ENCODE data around the gene GATAD2A.

GATAD2A gene

GRCh38 chr19:19439176-19439482 is 33.7 kb downstream of the GATAD2A start:
- H3K36me3 Mint-ChIP-seq: peaks cover 24 to 37% of the 10 kb centered on the region in 2 donors
- no peaks in the 10 kb centered on the region for H3K27me3 Mint-ChIP-seq
- no peak overlapping the region for H3K4me3 Mint-ChIP-seq
- peak overlapping the region; percentile 60 for H3K27ac Mint-ChIP-seq
- peaks cover 43 to 68% of the 10 kb centered on the region in 2 donors for H3K4me1 Mint-ChIP-seq
- ATAC-seq (replicated peaks) (no peak), DNase-seq (no peak)
- peaks cover 0 to 2% of the 10 kb centered on the region in 2 donors for H3K9me3 Mint-ChIP-seq

DNA sequence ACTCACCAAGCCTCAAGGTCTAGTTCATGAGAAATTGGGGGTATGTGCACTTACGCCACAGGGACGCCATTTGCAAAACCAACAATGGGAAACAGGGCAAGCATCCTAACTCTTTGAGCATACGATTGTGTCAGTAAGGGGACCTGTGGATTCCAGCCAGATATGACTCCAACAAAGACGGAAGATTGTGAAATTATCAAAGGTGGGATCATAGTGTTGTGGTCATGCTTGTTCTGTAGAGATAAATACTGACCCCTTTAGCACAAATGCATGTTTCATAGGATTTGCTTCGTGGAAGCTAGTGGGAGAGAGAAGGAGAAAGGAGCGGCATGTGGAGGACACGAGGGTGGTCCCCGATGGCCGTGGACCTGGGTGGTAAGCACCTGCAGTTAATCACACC is 37.8 kb downstream of the GATAD2A start:
- Mint-ChIP-seq H3K27me3 (no peaks in the 10 kb centered on the region), H3K9me3 (peaks cover 3 to 5% of the 10 kb centered on the region in 2 donors), H3K27ac (peak overlapping the region; percentile 1), H3K4me1 (peaks cover 51 to 85% of the 10 kb centered on the region in 2 donors), H3K36me3 (peaks cover 37 to 50% of the 10 kb centered on the region in 2 donors), H3K4me3 (no peak overlapping the region)
- ATAC-seq (replicated peaks) (no peak), DNase-seq (no peak)

GRCh38 chr19:19443902-19444680 is 38.6 kb downstream of the GATAD2A start:
- Mint-ChIP-seq H3K4me3 (peak overlapping the region in 1 of 2 donors; percentile 49), H3K4me1 (peaks cover 46 to 85% of the 10 kb centered on the region in 2 donors), H3K9me3 (peaks cover 3 to 5% of the 10 kb centered on the region in 2 donors), H3K36me3 (peaks cover 34 to 47% of the 10 kb centered on the region in 2 donors), H3K27me3 (no peaks in the 10 kb centered on the region), H3K27ac (peak overlapping the region; percentile 95)
- no peak for DNase-seq
- ATAC-seq (replicated peaks): peak; percentile 30 to 46

- DNase-seq (no peak), ATAC-seq (replicated peaks) (peak; percentile 75 to 82)
- H3K27ac Mint-ChIP-seq: peak overlapping the region; percentile 95
- H3K4me1 Mint-ChIP-seq: peaks cover 46 to 79% of the 10 kb centered on the region in 2 donors
- H3K27me3 Mint-ChIP-seq: no peaks in the 10 kb centered on the region
- H3K36me3 Mint-ChIP-seq: peaks cover 34 to 43% of the 10 kb centered on the region in 2 donors
- H3K9me3 Mint-ChIP-seq: peaks cover 3 to 5% of the 10 kb centered on the region in 2 donors
- peak overlapping the region in 1 of 2 donors; percentile 49 for H3K4me3 Mint-ChIP-seq
Measured at GRCh38 chr19:19444681-19445155, 39.2 kb downstream of the GATAD2A start.

DNA sequence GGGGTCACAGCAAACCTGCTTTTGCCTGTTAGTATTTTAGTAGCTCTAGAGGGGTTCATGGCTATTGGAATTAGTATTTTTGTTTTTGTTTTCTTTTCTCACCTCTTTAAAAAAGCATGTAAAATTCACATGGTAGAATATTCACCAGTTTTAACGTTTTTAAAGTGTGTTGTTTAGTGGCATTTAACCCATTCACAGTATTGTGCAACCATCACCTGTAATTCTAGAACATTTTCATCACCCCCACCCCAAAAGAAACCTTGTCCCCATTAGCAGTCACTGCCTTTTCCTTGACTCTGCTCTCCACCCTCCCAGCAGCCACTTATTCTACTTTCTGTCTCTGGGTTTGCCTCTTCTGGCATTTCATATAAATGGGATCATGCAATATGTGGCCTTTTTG is 39.8 kb downstream of the GATAD2A start:
- Mint-ChIP-seq H3K27me3 (no peaks in the 10 kb centered on the region), H3K36me3 (peaks cover 33 to 40% of the 10 kb centered on the region in 2 donors), H3K4me1 (peaks cover 43 to 77% of the 10 kb centered on the region in 2 donors), H3K9me3 (peaks cover 3 to 5% of the 10 kb centered on the region in 2 donors), H3K27ac (peak overlapping the region; percentile 90), H3K4me3 (no peak overlapping the region)
- DNase-seq (no peak), ATAC-seq (replicated peaks) (no peak)

- no peak for DNase-seq
- peaks cover 3 to 5% of the 10 kb centered on the region in 2 donors for H3K9me3 Mint-ChIP-seq
- H3K27ac Mint-ChIP-seq: peak overlapping the region; percentile 38
- H3K36me3 Mint-ChIP-seq: peaks cover 32 to 37% of the 10 kb centered on the region in 2 donors
- H3K4me3 Mint-ChIP-seq: peak overlapping the region; percentile 7 to 74
- H3K27me3 Mint-ChIP-seq: no peaks in the 10 kb centered on the region
- peak; percentile 64 to 69 for ATAC-seq (replicated peaks)
- H3K4me1 Mint-ChIP-seq: peaks cover 42 to 71% of the 10 kb centered on the region in 2 donors
Measured at GRCh38 chr19:19445911-19446361, 40.5 kb downstream of the GATAD2A start.

GRCh38 chr19:19446655-19447437 is 41.4 kb downstream of the GATAD2A start:
- ATAC-seq (replicated peaks) (no peak), DNase-seq (no peak)
- peaks cover 3 to 5% of the 10 kb centered on the region in 2 donors for H3K9me3 Mint-ChIP-seq
- peaks cover 28 to 35% of the 10 kb centered on the region in 2 donors for H3K36me3 Mint-ChIP-seq
- no peak overlapping the region for H3K4me3 Mint-ChIP-seq
- peak overlapping the region; percentile 28 for H3K27ac Mint-ChIP-seq
- H3K27me3 Mint-ChIP-seq: no peaks in the 10 kb centered on the region
- H3K4me1 Mint-ChIP-seq: peaks cover 47 to 76% of the 10 kb centered on the region in 2 donors

- H3K4me3 Mint-ChIP-seq: no peak overlapping the region
- H3K27ac Mint-ChIP-seq: no peak overlapping the region
- peaks cover 51 to 80% of the 10 kb centered on the region in 2 donors for H3K4me1 Mint-ChIP-seq
- no peaks in the 10 kb centered on the region for H3K27me3 Mint-ChIP-seq
- peaks cover 25 to 40% of the 10 kb centered on the region in 2 donors for H3K36me3 Mint-ChIP-seq
- H3K9me3 Mint-ChIP-seq: peaks cover 3 to 5% of the 10 kb centered on the region in 2 donors
- ATAC-seq (replicated peaks): no peak
- DNase-seq: no peak
Measured at GRCh38 chr19:19447536-19448237, 42.2 kb downstream of the GATAD2A start.

DNA sequence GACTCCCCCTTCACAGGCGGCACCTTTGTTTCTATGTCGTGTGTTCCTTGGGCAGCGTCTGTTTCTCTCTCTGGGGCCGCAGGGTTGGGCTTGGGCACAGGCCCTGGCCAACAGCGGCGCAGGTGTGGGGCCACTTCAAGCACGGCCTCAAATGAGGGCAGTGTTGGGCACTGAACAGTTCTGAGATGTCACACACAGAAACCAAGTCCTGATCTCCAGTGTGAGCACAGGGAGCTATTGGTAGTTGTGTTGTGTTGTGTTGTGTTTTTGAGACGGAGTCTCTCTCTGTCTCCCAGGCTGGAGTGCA is 42.7 kb downstream of the GATAD2A start:
- Mint-ChIP-seq H3K27me3 (no peaks in the 10 kb centered on the region), H3K9me3 (peaks cover 3 to 5% of the 10 kb centered on the region in 2 donors), H3K4me1 (peaks cover 53 to 80% of the 10 kb centered on the region in 2 donors), H3K27ac (peak overlapping the region; percentile 42), H3K36me3 (peaks cover 22 to 37% of the 10 kb centered on the region in 2 donors), H3K4me3 (no peak overlapping the region)
- DNase-seq (no peak), ATAC-seq (replicated peaks) (no peak)

GRCh38 chr19:19451429-19452242 is 46.2 kb downstream of the GATAD2A start:
- Mint-ChIP-seq H3K4me3 (no peak overlapping the region), H3K27ac (peak overlapping the region; percentile 82), H3K36me3 (peaks cover 2 to 11% of the 10 kb centered on the region in 2 donors), H3K4me1 (peaks cover 32 to 47% of the 10 kb centered on the region in 2 donors), H3K27me3 (no peaks in the 10 kb centered on the region), H3K9me3 (no peaks in the 10 kb centered on the region)
- DNase-seq (no peak), ATAC-seq (replicated peaks) (peak; percentile 93)

DNA sequence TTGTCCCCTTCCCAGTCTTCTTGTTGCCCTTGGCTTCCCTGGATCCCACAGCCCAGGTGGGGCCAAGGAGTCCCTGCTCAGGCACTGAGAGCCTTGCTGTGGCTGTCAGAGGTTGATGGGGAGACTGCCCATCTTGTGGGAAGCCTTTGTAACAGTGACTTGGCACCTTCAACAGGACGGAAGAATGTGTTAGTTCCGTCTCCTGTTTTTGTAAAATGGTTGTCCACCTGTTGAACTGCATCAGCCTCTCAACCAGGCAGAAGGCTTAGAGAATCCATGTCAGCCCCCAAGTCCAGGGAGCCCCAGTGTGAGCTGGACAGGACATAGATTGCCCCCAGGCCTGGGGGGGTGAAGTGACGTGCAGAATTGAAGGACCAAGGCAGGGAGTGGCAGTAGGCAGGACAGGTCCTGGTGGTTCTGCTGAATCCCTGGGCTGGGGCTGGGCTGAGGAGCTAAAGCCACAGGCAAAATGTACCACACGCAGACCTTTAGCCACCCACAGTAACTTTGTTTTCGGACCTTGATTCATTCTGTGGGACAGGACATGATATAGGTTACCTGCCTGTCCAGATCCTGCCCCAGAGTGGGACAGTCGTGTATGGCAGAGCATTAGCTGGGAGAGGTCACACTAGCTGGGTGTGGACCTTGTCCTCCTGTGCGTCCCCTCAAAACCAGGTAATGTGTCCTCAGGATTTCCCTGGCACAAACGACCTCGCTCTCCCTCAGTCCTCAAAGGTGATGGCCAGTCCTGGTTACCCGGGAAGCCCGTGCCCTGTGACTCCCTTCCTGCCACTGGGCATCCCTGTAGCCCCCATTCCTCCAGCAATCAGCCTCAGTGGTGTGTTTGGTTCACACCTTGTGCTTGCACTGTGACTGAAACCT is 47.0 kb downstream of the GATAD2A start:
- Mint-ChIP-seq H3K36me3 (peaks cover 0 to 4% of the 10 kb centered on the region in 2 donors), H3K4me1 (peaks cover 26 to 45% of the 10 kb centered on the region in 2 donors), H3K9me3 (no peaks in the 10 kb centered on the region), H3K27ac (peak overlapping the region; percentile 82), H3K4me3 (no peak overlapping the region), H3K27me3 (no peaks in the 10 kb centered on the region)
- DNase-seq: no peak
- no peak for ATAC-seq (replicated peaks)

GRCh38 chr19:19453125-19453454 is 47.6 kb downstream of the GATAD2A start:
- peaks cover 0 to 6% of the 10 kb centered on the region in 2 donors for H3K36me3 Mint-ChIP-seq
- H3K4me3 Mint-ChIP-seq: no peak overlapping the region
- DNase-seq (no peak), ATAC-seq (replicated peaks) (no peak)
- H3K4me1 Mint-ChIP-seq: peaks cover 29 to 45% of the 10 kb centered on the region in 2 donors
- no peaks in the 10 kb centered on the region for H3K9me3 Mint-ChIP-seq
- no peaks in the 10 kb centered on the region for H3K27me3 Mint-ChIP-seq
- H3K27ac Mint-ChIP-seq: no peak overlapping the region

Measured in stimulated activated naive B cell treated with anti-CD40 and anti-IgM and Interleukin-4, amounts not matched to agents 10 μg/mL and 1 μg/mL and 100 μg/mL, for 72 hours (primary cell).